H1 (cell line): ENCODE results near the gene HGD. TPM values are rescaled to one million over a fixed set of nuclear protein-coding genes. Genes with fewer than 3 reads are reported as not detected.

ENCODE experiments used
- CTCF ChIA-PET: fragments of 300-600 bp; sonication (Branson Sonifier 250); formaldehyde crosslinking; loops from one replicate; lab custom pipeline; 2021; ENCODE audit not compliant: partially characterized antibody; lab: Charles Lee
- POLR2A ChIA-PET: fragments of 300-600 bp; sonication (Branson Sonifier 250); formaldehyde crosslinking; loops from one replicate; lab custom pipeline; 2021; ENCODE audit warnings: inconsistent platforms; ENCODE audit not compliant: partially characterized antibody; lab: Charles Lee
- DNase-seq, 2 experiments: peaks; one replicate each; pipeline versions ENCODE4 v3.0.0 to v3.0.0-alpha.2; 2010 to 2022; ENCODE audit warnings: low spot score in 2 of 2, low read depth in 1 of 2, mixed read lengths in 1 of 2
- FAIRE-seq: peaks from 2 replicates; lab custom pipeline; 2011; peaks lifted over from hg19 to GRCh38; lab: Jason Lieb, UNC
- H2AFZ ChIP-seq: 2 replicates; pipeline ENCODE4 v1.8.1; 2012; ENCODE audit warnings: low read length, inconsistent platforms
- H2AK5ac ChIP-seq: 2 replicates; pipeline ENCODE4 v1.6.1; 2013; ENCODE audit warnings: low read depth, low read length
- H2BK120ac ChIP-seq: replicated peaks from 2 replicates; pipeline ENCODE3; 2013; ENCODE audit warnings: low read depth, low read length, inconsistent platforms
- H2BK12ac ChIP-seq: 2 replicates; pipeline ENCODE4 v1.6.1; 2013; ENCODE audit warnings: low read depth, low read length
- H2BK15ac ChIP-seq: 2 replicates; pipeline ENCODE4 v1.6.1; 2013; ENCODE audit warnings: low read length
- H2BK20ac ChIP-seq: 2 replicates; pipeline ENCODE4 v1.6.1; 2013; ENCODE audit warnings: low read length
- H2BK5ac ChIP-seq: 2 replicates; pipeline ENCODE4 v1.6.1; 2013; ENCODE audit warnings: low read depth, low read length
- H3K14ac ChIP-seq: 2 replicates; pipeline ENCODE4 v1.6.1; 2013; ENCODE audit warnings: inconsistent platforms; ENCODE audit not compliant: insufficient read length
- H3K18ac ChIP-seq: 2 replicates; pipeline ENCODE4 v1.6.1; 2013; ENCODE audit warnings: low read length; ENCODE audit errors: extremely low read depth
- H3K23ac ChIP-seq: 2 replicates; pipeline ENCODE4 v1.6.1; 2013; ENCODE audit warnings: inconsistent platforms; ENCODE audit not compliant: insufficient read length
- H3K23me2 ChIP-seq: 2 replicates; pipeline ENCODE4 v1.6.1; 2013; ENCODE audit warnings: low read depth, low read length
- H3K27ac ChIP-seq: 2 replicates; pipeline ENCODE4 v1.6.1; 2011; ENCODE audit warnings: low read depth, low read length, inconsistent platforms
- H3K27me3 ChIP-seq, 4 experiments: replicated peaks in 1 of 4; 1 replicate in 1 of 4; 2 replicates in 3 of 4; pipeline versions ENCODE4 v1.6.1 to v1.8.1; 2011 to 2013; ENCODE audit warnings: low read length in 3 of 4, mild to moderate bottlenecking in 3 of 4, inconsistent platforms in 2 of 4, mixed read lengths in 2 of 4, moderate library complexity in 1 of 4; ENCODE audit not compliant: control insufficient read depth in 3 of 4, insufficient read depth in 3 of 4; ENCODE audit errors: extremely low read depth in 1 of 4
- H3K36me3 ChIP-seq, 4 experiments: 2 replicates each; pipeline versions ENCODE4 v1.6.1 to v1.8.1; 2011 to 2013; ENCODE audit warnings: mild to moderate bottlenecking in 4 of 4, low read length in 3 of 4, moderate library complexity in 2 of 4, control low read depth in 1 of 4, inconsistent platforms in 1 of 4; ENCODE audit not compliant: insufficient read depth in 4 of 4, control insufficient read depth in 2 of 4
- H3K4ac ChIP-seq: replicated peaks from 2 replicates; pipeline ENCODE3; 2013; ENCODE audit warnings: low read length, low read depth, mixed read lengths, inconsistent platforms; ENCODE audit not compliant: insufficient read length
- H3K4me1 ChIP-seq, 4 experiments: replicated peaks in 1 of 4; 1 replicate in 1 of 4; 2 replicates in 3 of 4; pipeline versions ENCODE4 v1.6.1 to v1.8.1; 2011 to 2013; ENCODE audit warnings: low read length in 3 of 4, inconsistent platforms in 2 of 4, mixed read lengths in 1 of 4; ENCODE audit not compliant: insufficient read depth in 4 of 4, control insufficient read depth in 3 of 4
- H3K4me2 ChIP-seq, 2 experiments: 2 replicates each; pipeline versions ENCODE4 v1.6.1 to v1.8.1; 2011 to 2013; ENCODE audit warnings: low read depth in 2 of 2, low read length in 2 of 2, control low read depth in 1 of 2, inconsistent platforms in 1 of 2, mild to moderate bottlenecking in 1 of 2; ENCODE audit not compliant: insufficient read depth in 1 of 2
- H3K4me3 ChIP-seq, 4 experiments: fragments of 200-600, 300-600 bp in 1 of 4; sonication (generic), shearing (Covaris generic), sonication (Bioruptor Twin) in 1 of 4; 2 replicates each; pipeline versions ENCODE4 v1.5.1 to v1.8.1; 2011 to 2016; ENCODE audit warnings: low read length in 4 of 4, low read depth in 3 of 4, control low read depth in 2 of 4, inconsistent platforms in 2 of 4, mild to moderate bottlenecking in 2 of 4, mixed read lengths in 1 of 4, moderate library complexity in 1 of 4; ENCODE audit not compliant: insufficient read depth in 2 of 4; ENCODE audit errors: extremely low read depth in 1 of 4
- H3K56ac ChIP-seq: replicated peaks from 2 replicates; pipeline ENCODE3; 2013; ENCODE audit warnings: low read depth, mild to moderate bottlenecking, mixed read lengths, low read length, inconsistent platforms; ENCODE audit not compliant: insufficient read length
- H3K79me1 ChIP-seq: 2 replicates; pipeline ENCODE4 v1.6.1; 2013; ENCODE audit warnings: low read depth, low read length, control low read depth
- H3K79me2 ChIP-seq, 2 experiments: 2 replicates each; pipeline versions ENCODE4 v1.6.1 to v1.8.1; 2012 to 2013; ENCODE audit warnings: low read length in 2 of 2, mild to moderate bottlenecking in 2 of 2, inconsistent platforms in 1 of 2; ENCODE audit not compliant: insufficient read depth in 2 of 2, control insufficient read depth in 1 of 2
- H3K9ac ChIP-seq, 4 experiments: replicated peaks in 1 of 4; 1 replicate in 1 of 4; 2 replicates in 3 of 4; pipeline versions ENCODE4 v1.6.1 to v1.8.1; 2011 to 2013; ENCODE audit warnings: low read depth in 3 of 4, low read length in 3 of 4, control low read depth in 2 of 4, mild to moderate bottlenecking in 2 of 4, moderate library complexity in 2 of 4, inconsistent platforms in 1 of 4; ENCODE audit errors: extremely low read depth in 1 of 4
- H3K9me3 ChIP-seq, 2 experiments: 2 replicates each; pipeline versions ENCODE4 v1.6.1 to v1.8.1; 2012 to 2013; ENCODE audit warnings: mild to moderate bottlenecking in 2 of 2, moderate library complexity in 2 of 2, control low read depth in 1 of 2, inconsistent platforms in 1 of 2, low read depth in 1 of 2, low read length in 1 of 2, mixed read lengths in 1 of 2; ENCODE audit not compliant: insufficient read depth in 2 of 2
- H4K20me1 ChIP-seq, 2 experiments: replicated peaks in 1 of 2; 2 replicates each; pipeline versions ENCODE3 to v1.8.1; 2011 to 2013; ENCODE audit warnings: inconsistent platforms in 2 of 2, low read length in 2 of 2, mild to moderate bottlenecking in 1 of 2; ENCODE audit not compliant: insufficient read depth in 2 of 2, control insufficient read depth in 1 of 2
- H4K5ac ChIP-seq: 2 replicates; pipeline ENCODE4 v1.6.1; 2013; ENCODE audit warnings: low read length, low read depth, mixed read lengths, inconsistent platforms; ENCODE audit not compliant: insufficient read length
- H4K8ac ChIP-seq: 2 replicates; pipeline ENCODE4 v1.8.0; 2013; ENCODE audit warnings: mild to moderate bottlenecking, moderate library complexity, low read length, inconsistent platforms; ENCODE audit not compliant: insufficient read depth; ENCODE audit errors: extremely low read depth
- H4K91ac ChIP-seq: replicated peaks from 2 replicates; pipeline ENCODE3; 2013; ENCODE audit warnings: low read length, mixed read lengths, inconsistent platforms; ENCODE audit not compliant: insufficient read length
- ATF3 ChIP-seq: IDR thresholded peaks from 2 replicates; pipeline ENCODE4 v1.6.1; 2011; ENCODE audit warnings: low read depth, mild to moderate bottlenecking, low read length; ENCODE audit not compliant: insufficient read depth
- CHD2 ChIP-seq: IDR thresholded peaks from 2 replicates; pipeline ENCODE4 v1.6.1; 2012; ENCODE audit warnings: low read length, improper control_type of control experiment
- CREB1 ChIP-seq: IDR thresholded peaks from 2 replicates; pipeline ENCODE4 v1.6.1; 2012; ENCODE audit warnings: inconsistent platforms
- EGR1 ChIP-seq: IDR thresholded peaks from 2 replicates; pipeline ENCODE4 v1.6.1; 2011; ENCODE audit warnings: low read depth, low read length, borderline replicate concordance
- GTF2F1 ChIP-seq: IDR thresholded peaks from 2 replicates; pipeline ENCODE4 v1.6.1; 2012; ENCODE audit warnings: low read depth, low read length, improper control_type of control experiment, borderline replicate concordance
- POLR2A ChIP-seq, 2 experiments: IDR thresholded peaks; 1 replicate in 1 of 2; 2 replicates in 1 of 2; pipeline ENCODE4 v1.6.1; 2011; ENCODE audit warnings: low read depth in 2 of 2, low read length in 2 of 2, mild to moderate bottlenecking in 2 of 2; ENCODE audit errors: control extremely low read depth in 1 of 2
- POU5F1 ChIP-seq: IDR thresholded peaks from 2 replicates; pipeline ENCODE4 v1.6.1; 2011; ENCODE audit warnings: low read depth, mild to moderate bottlenecking, low read length, moderate library complexity
- RBBP5 ChIP-seq: IDR thresholded peaks from 2 replicates; pipeline ENCODE4 v1.7.1; 2012; ENCODE audit warnings: low read depth, mild to moderate bottlenecking, inconsistent platforms, low read length, moderate library complexity, borderline replicate concordance
- RNF2 ChIP-seq: fragments of 200-900, 300-1000 bp; sonication (generic); IDR thresholded peaks from 2 replicates; pipeline ENCODE4 v1.7.1; 2016; ENCODE audit warnings: borderline replicate concordance, low read depth, mild to moderate bottlenecking, antibody characterized with exemption, low read length; ENCODE audit not compliant: poor library complexity, severe bottlenecking; ENCODE audit errors: missing control alignments
- SIX5 ChIP-seq: IDR thresholded peaks from 2 replicates; pipeline ENCODE4 v1.6.1; 2011; ENCODE audit warnings: mild to moderate bottlenecking, low read depth, low read length
- TAF7 ChIP-seq: optimal IDR thresholded peaks from 2 replicates; pipeline ENCODE3; 2011; ENCODE audit warnings: low read depth, mild to moderate bottlenecking, inconsistent platforms, low read length, moderate library complexity, borderline replicate concordance
- YY1 ChIP-seq: IDR thresholded peaks from 2 replicates; pipeline ENCODE4 v1.6.1; 2011; ENCODE audit warnings: low read depth, mild to moderate bottlenecking, low read length
- WGBS, 2 experiments: shearing (Covaris generic) in 1 of 2; methylation state at CpG; one replicate each; pipeline versions ENCODE4 v1.1.6 to v1.1.7; 2013 to 2015; ENCODE audit warnings: low lambda C conversion rate in 2 of 2, mixed read lengths in 2 of 2, inconsistent platforms in 1 of 2, low coverage in 1 of 2, missing lambda C conversion rate in 1 of 2; ENCODE audit not compliant: insufficient replicate concordance in 2 of 2, insufficient coverage in 1 of 2, insufficient read length in 1 of 2; ENCODE audit errors: extremely low coverage in 1 of 2, missing lambda C conversion rate in 1 of 2; 5-methylcytosine and 5-hydroxymethylcytosine counted together
- polyA plus RNA-seq, 7 experiments: library from polyadenylated mRNA; depleted of rRNA in 3 of 7; stranded (reverse) in 5 of 7; unstranded in 2 of 7; fragments of >200 nt in 5 of 7; fragments of 200-250 nt in 2 of 7; gene quantifications; 1 replicate in 5 of 7; 2 replicates in 1 of 7; 4 replicates in 1 of 7; pipeline versions ENCODE4 v1.2.1 to v1.2.3, GENCODE V29; 2011 to 2013; ENCODE audit warnings: missing spikeins in 2 of 7, mixed read lengths in 2 of 7
- total RNA-seq: library from RNA; stranded (reverse); fragmentation: NEBNext Ultra II Directional; extraction: Animal tissue kit (Norgen Biotek cat#: 25700); gene quantifications from 2 replicates; pipeline ENCODE4 v1.2.1, GENCODE V29; 2021

Gene HGD
- total and polyA plus RNA-seq, 2 of the 8 experiments (the other 6 are each of a cell fraction or from before 2014, with no cell fraction given): 0.11 TPM; not detected in 1

- Histone ChIP-seq H3K27me3 (no peaks in the 10 kb centered on the region), H3K9me3 (no peaks in the 10 kb centered on the region), H3K79me1 (no peaks in the 10 kb centered on the region), H3K56ac (no peak overlapping the region), H3K23me2 (no peaks in the 10 kb centered on the region), H3K36me3 (no peaks in the 10 kb centered on the region; a peak in 1 of 8 replicates), H3K23ac (no peak overlapping the region), H3K27ac (no peak overlapping the region), H2AFZ (no peak overlapping the region), H2BK120ac (no peak overlapping the region), H2BK5ac (no peak overlapping the region), H2BK15ac (no peak overlapping the region), H3K4me3 (no peak overlapping the region), H3K14ac (no peak overlapping the region), H2BK12ac (no peak overlapping the region), H4K5ac (no peak overlapping the region), H3K4me1 (peaks cover 0 to 13% (median 1%) of the 10 kb centered on the region in 4 experiments; a peak in 4 of 7 replicates), H3K4me2 (no peak overlapping the region), H3K4ac (no peak overlapping the region), H3K9ac (no peak overlapping the region), H4K91ac (peak overlapping the region; percentile 62), H2AK5ac (no peak overlapping the region), H2BK20ac (no peak overlapping the region), H3K18ac (no peak overlapping the region), H3K79me2 (no peaks in the 10 kb centered on the region), H4K8ac (no peak overlapping the region), H4K20me1 (no peaks in the 10 kb centered on the region)
- no peak for DNase-seq
- TF ChIP-seq ATF3: no peak
- TF ChIP-seq CHD2: no peak
- TF ChIP-seq GTF2F1: no peak
- TF ChIP-seq EGR1: no peak
- TF ChIP-seq POLR2A (IDR thresholded peaks at IDR 0.05; ENCODE audit: control extremely low read depth in 1 of 2, low read depth in 2 of 2, low read length in 2 of 2): no peak
- TF ChIP-seq YY1: no peak
- no peak for TF ChIP-seq TAF7
- TF ChIP-seq SIX5: no peak
- TF ChIP-seq POU5F1: no peak
- TF ChIP-seq RBBP5: no peak
- TF ChIP-seq CREB1: no peak
- no peak for TF ChIP-seq RNF2
- FAIRE-seq: no peak
- WGBS, 2 experiments: 99% methylated on average over 3 of the region's 3 CpGs; no CpG with 5 or more reads in 1 of the 2 experiments
- POLR2A ChIA-PET: interaction anchor here (1.5 kb wide), 1 partner anchor 10 kb away, joined by 3 read pairs; no protein-coding TSS in a partner anchor
- CTCF ChIA-PET: interaction anchor here (0.5 kb wide), 1 partner anchor 620 kb away, joined by 3 read pairs; no protein-coding TSS in a partner anchor
Measured at GRCh38 chr3:120683671-120684301, 1.7 kb upstream of the HGD start.
